Measurements from ENCODE around the gene PHOSPHO1.

The PHOSPHO1 gene

GRCh38 chr17:49224997-49225337 lies 5.6 kb downstream of the PHOSPHO1 start:
- no peak overlapping the region for H3K4me3 ChIP-seq (replicated peaks; ENCODE audit: low read depth, low read length)
- no peak for TF ChIP-seq CTCF (IDR thresholded peaks at IDR 0.05; ENCODE audit: low read length, missing control alignments)
- no peak for DNase-seq (ENCODE audit: low read depth)

- no peak for TF ChIP-seq CTCF (IDR thresholded peaks at IDR 0.05; ENCODE audit: low read length, missing control alignments)
- no peak overlapping the region for H3K4me3 ChIP-seq (replicated peaks; ENCODE audit: low read depth, low read length)
- DNase-seq (ENCODE audit: low read depth): no peak
Measured at GRCh38 chr17:49224198-49224996, 6.2 kb downstream of the PHOSPHO1 start.

GRCh38 chr17:49223517-49224197 lies 6.9 kb downstream of the PHOSPHO1 start:
- peak; percentile 85 for TF ChIP-seq CTCF (IDR thresholded peaks at IDR 0.05; ENCODE audit: low read length, missing control alignments)
- H3K4me3 ChIP-seq (replicated peaks; ENCODE audit: low read depth, low read length): no peak overlapping the region
- peak; percentile 22 for DNase-seq (ENCODE audit: low read depth)

- no peak for TF ChIP-seq CTCF (IDR thresholded peaks at IDR 0.05; ENCODE audit: low read length, missing control alignments)
- no peak for DNase-seq (ENCODE audit: low read depth)
- H3K4me3 ChIP-seq (replicated peaks; ENCODE audit: low read depth, low read length): no peak overlapping the region
Measured at GRCh38 chr17:49223168-49223516, 7.4 kb downstream of the PHOSPHO1 start.

- no peak for DNase-seq (ENCODE audit: low read depth)
- TF ChIP-seq CTCF (IDR thresholded peaks at IDR 0.05; ENCODE audit: low read length, missing control alignments): no peak
- H3K4me3 ChIP-seq (replicated peaks; ENCODE audit: low read depth, low read length): no peak overlapping the region
Measured at GRCh38 chr17:49219987-49220386, 10.6 kb downstream of the PHOSPHO1 start.

- DNase-seq (ENCODE audit: low read depth): no peak
- no peak overlapping the region for H3K4me3 ChIP-seq (replicated peaks; ENCODE audit: low read depth, low read length)
- peak; percentile 8 for TF ChIP-seq CTCF (IDR thresholded peaks at IDR 0.05; ENCODE audit: low read length, missing control alignments)
Measured at GRCh38 chr17:49218941-49219913, 11.4 kb downstream of the PHOSPHO1 start.

Data from fibroblast of pulmonary artery (primary cell).